Measurements from ENCODE around the gene NLRP6. TPM values are rescaled to one million over a fixed set of nuclear protein-coding genes. Genes with fewer than 3 reads are reported as not detected.

Gene NLRP6
- total and polyA plus RNA-seq, 9 donors = 0.02 to 1.1 (median 0.20) TPM; not detected in 3

DNA sequence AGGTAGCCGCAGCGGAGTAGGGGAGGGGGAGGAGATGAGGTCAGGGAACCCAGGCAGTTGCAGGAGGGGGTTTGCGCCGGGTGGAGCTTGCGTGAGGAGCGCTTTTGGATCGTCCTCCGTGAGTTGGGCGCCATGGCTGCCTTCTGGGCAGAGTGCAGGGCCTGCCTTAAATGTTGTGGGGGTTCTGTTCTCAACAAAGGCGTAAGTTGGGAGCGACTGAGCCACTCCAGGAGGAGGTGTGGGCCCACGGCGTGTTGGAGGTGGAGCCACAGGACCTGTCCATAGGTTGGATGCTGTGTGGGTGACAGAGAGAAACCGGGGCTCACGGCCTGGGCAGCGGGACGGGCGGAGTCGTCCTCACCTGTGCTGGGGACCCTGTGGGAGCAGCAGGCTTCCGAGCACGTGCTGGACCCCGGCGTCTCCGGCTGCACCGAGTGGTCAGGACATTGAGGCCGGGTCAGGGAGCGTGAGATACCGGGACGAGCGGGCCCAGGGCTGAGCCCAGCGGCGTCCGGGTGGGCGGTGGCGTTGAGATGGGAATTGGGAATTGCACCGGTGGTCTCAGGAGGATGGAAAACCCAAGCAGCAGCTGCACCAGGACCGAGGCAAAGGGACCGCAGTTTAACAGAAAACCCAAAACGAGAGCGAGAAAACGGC lies 9.7 kb downstream of the NLRP6 start:
- intact Hi-C loops (cut with DNase I) = no loop called here
- TF ChIP-seq EP300 (IDR thresholded peaks at IDR 0.05) = no peak
- TF ChIP-seq, protein P1, sequence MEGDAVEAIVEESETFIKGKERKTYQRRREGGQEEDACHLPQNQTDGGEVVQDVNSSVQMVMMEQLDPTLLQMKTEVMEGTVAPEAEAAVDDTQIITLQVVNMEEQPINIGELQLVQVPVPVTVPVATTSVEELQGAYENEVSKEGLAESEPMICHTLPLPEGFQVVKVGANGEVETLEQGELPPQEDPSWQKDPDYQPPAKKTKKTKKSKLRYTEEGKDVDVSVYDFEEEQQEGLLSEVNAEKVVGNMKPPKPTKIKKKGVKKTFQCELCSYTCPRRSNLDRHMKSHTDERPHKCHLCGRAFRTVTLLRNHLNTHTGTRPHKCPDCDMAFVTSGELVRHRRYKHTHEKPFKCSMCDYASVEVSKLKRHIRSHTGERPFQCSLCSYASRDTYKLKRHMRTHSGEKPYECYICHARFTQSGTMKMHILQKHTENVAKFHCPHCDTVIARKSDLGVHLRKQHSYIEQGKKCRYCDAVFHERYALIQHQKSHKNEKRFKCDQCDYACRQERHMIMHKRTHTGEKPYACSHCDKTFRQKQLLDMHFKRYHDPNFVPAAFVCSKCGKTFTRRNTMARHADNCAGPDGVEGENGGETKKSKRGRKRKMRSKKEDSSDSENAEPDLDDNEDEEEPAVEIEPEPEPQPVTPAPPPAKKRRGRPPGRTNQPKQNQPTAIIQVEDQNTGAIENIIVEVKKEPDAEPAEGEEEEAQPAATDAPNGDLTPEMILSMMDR (IDR thresholded peaks at IDR 0.05) = no peak
- no peak for TF ChIP-seq POLR2A (IDR thresholded peaks at IDR 0.05)
- Histone ChIP-seq H3K4me1 (ENCODE audit: insufficient read depth) (no peaks in the 10 kb centered on the region), H3K27ac (no peak overlapping the region), H3K4me3 (peak overlapping the region; percentile 43), H3K27me3 (no peaks in the 10 kb centered on the region), H3K36me3 (no peaks in the 10 kb centered on the region), H3K9me3 (no peaks in the 10 kb centered on the region)
- 23 to 30% (median 27%) methylated on average over 40 to 41 of the region's 41 CpGs for WGBS, 3 donors
- peak in 3 of 5 donors; percentile 18 to 43 (median 21) for DNase-seq

GRCh38 chr11:288478-289397 lies 10.5 kb downstream of the NLRP6 start, which contains the start of gene PGGHG:
Gene PGGHG, plus strand, starts transcription at chr11:289126. Its CDS starts 691 bp downstream, at chr11:289817.
- Histone ChIP-seq H3K27ac (no peak within 1 kb of the TSS), H3K4me1 (ENCODE audit: insufficient read depth) (no peaks in the 10 kb centered on the region), H3K9me3 (no peaks in the 10 kb centered on the region), H3K4me3 (peak within 1 kb of the TSS; percentile 43), H3K36me3 (no peaks in the 10 kb centered on the region), H3K27me3 (no peaks in the 10 kb centered on the region)
- peak; percentile 44 to 65 (median 55) for DNase-seq
- TF ChIP-seq EP300 (IDR thresholded peaks at IDR 0.05) = no peak
- no peak for TF ChIP-seq POLR2A (IDR thresholded peaks at IDR 0.05)
- TF ChIP-seq, protein P1 (IDR thresholded peaks at IDR 0.05) = no peak
- intact Hi-C loops (cut with DNase I) = no loop called here
- WGBS, 3 donors = 1 to 2% (median 2%) methylated on average over 53 to 112 of the region's 112 CpGs

DNA sequence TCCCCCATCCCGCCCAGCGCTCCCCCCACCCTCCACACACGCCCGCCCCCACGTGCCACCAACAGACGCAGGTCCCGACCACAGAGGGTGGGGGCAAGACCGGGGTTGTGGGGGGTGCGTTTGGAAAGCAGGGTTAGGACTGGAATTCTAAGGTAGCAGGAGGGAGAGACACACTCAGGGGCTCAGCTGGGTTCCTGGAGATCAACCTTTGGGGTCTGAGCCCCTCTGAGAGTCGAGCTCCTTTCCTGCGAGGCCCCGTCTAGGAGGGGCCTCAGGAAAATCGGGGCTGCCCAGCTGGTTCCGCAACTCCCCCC lies 11.1 kb downstream of the NLRP6 start:
- intact Hi-C loops (cut with DNase I) = no loop called here
- peak overlapping the region; percentile 43 for H3K4me3 ChIP-seq
- WGBS, 3 donors = 15 to 44% (median 21%) methylated on average over 7 to 14 of the region's 14 CpGs
- TF ChIP-seq EP300 (IDR thresholded peaks at IDR 0.05) (no peak), POLR2A (IDR thresholded peaks at IDR 0.05) (no peak)
- TF ChIP-seq, protein P1 (IDR thresholded peaks at IDR 0.05) = no peak
- H3K4me1 ChIP-seq (ENCODE audit: insufficient read depth) = no peaks in the 10 kb centered on the region
- no peaks in the 10 kb centered on the region for H3K36me3 ChIP-seq
- H3K27me3 ChIP-seq = no peaks in the 10 kb centered on the region
- peak in 4 of 5 donors; percentile 21 to 43 (median 23) for DNase-seq
- H3K9me3 ChIP-seq = no peaks in the 10 kb centered on the region
- no peak overlapping the region for H3K27ac ChIP-seq

- no peaks in the 10 kb centered on the region for H3K36me3 ChIP-seq
- no peak overlapping the region for H3K27ac ChIP-seq
- TF ChIP-seq POLR2A (IDR thresholded peaks at IDR 0.05) = no peak
- TF ChIP-seq, protein P1 (IDR thresholded peaks at IDR 0.05) = no peak
- TF ChIP-seq EP300 (IDR thresholded peaks at IDR 0.05) = no peak
- H3K9me3 ChIP-seq = no peaks in the 10 kb centered on the region
- no peaks in the 10 kb centered on the region for H3K4me1 ChIP-seq (ENCODE audit: insufficient read depth)
- DNase-seq = peak in 4 of 5 donors; percentile 27 to 44 (median 32)
- no peaks in the 10 kb centered on the region for H3K27me3 ChIP-seq
- intact Hi-C loops (cut with DNase I) = loop anchor here in 2 of 4 donors (5.0 kb wide), 2 partner anchors 77 to 87 kb away; partner anchors contain the start of gene B4GALNT4 (in 1 of the 2)
- 89 to 93% (median 90%) methylated on average over 48 of the region's 48 CpGs for WGBS, 3 donors
- peak overlapping the region; percentile 43 for H3K4me3 ChIP-seq
Observed at GRCh38 chr11:289712-290620, 11.8 kb downstream of the NLRP6 start.
